Adipocyte (in vitro differentiated cells): ENCODE results near the gene CADPS.

Experiments used
- DNase-seq: peaks from one replicate; pipeline ENCODE4 v3.0.0-alpha.2; 2015; ENCODE audit warnings: low read depth
- H3K27me3 ChIP-seq: replicated peaks from 2 replicates; pipeline ENCODE4 v1.7.0; 2013; ENCODE audit warnings: mild to moderate bottlenecking, low read length, moderate library complexity; ENCODE audit not compliant: control insufficient read depth, insufficient read depth
- H3K36me3 ChIP-seq: 2 replicates; pipeline ENCODE4 v1.7.0; 2013; ENCODE audit warnings: low read length, mild to moderate bottlenecking, moderate library complexity; ENCODE audit not compliant: control insufficient read depth, insufficient read depth, severe bottlenecking
- H3K4me1 ChIP-seq: 2 replicates; pipeline ENCODE4 v1.7.0; 2013; ENCODE audit warnings: mild to moderate bottlenecking, low read length, moderate library complexity; ENCODE audit not compliant: control insufficient read depth, insufficient read depth
- H3K4me3 ChIP-seq: 2 replicates; pipeline ENCODE4 v1.7.0; 2013; ENCODE audit warnings: mild to moderate bottlenecking, low read length, moderate library complexity
- H3K9ac ChIP-seq: 2 replicates; pipeline ENCODE4 v1.7.0; 2013; ENCODE audit warnings: mild to moderate bottlenecking, low read length, moderate library complexity
- H3K9me3 ChIP-seq: 2 replicates; pipeline ENCODE4 v1.7.0; 2013; ENCODE audit warnings: mild to moderate bottlenecking, low read length, moderate library complexity; ENCODE audit not compliant: control insufficient read depth

CADPS gene

GRCh38 chr3:62527474-62527873, 347.7 kb downstream of the CADPS start:
- DNase-seq, result no peak
- H3K36me3 ChIP-seq, result no peaks in the 10 kb centered on the region
- H3K4me1 ChIP-seq, result no peaks in the 10 kb centered on the region
- H3K9ac ChIP-seq, result no peak overlapping the region
- no peak overlapping the region for H3K4me3 ChIP-seq
- no peaks in the 10 kb centered on the region for H3K9me3 ChIP-seq
- peaks cover 5% of the 10 kb centered on the region for H3K27me3 ChIP-seq

GRCh38 chr3:62525281-62525680, 349.9 kb downstream of the CADPS start:
- DNase-seq, result no peak
- Histone ChIP-seq H3K9me3 (no peaks in the 10 kb centered on the region), H3K4me1 (no peaks in the 10 kb centered on the region), H3K27me3 (peaks cover 19% of the 10 kb centered on the region), H3K36me3 (no peaks in the 10 kb centered on the region), H3K9ac (no peak overlapping the region), H3K4me3 (no peak overlapping the region)

- H3K36me3 ChIP-seq, result no peaks in the 10 kb centered on the region
- no peak overlapping the region for H3K4me3 ChIP-seq
- H3K9me3 ChIP-seq, result peaks cover under 1% of the 10 kb centered on the region
- H3K9ac ChIP-seq, result no peak overlapping the region
- peaks cover 16% of the 10 kb centered on the region for H3K27me3 ChIP-seq
- no peaks in the 10 kb centered on the region for H3K4me1 ChIP-seq
- no peak for DNase-seq
Observed at GRCh38 chr3:62523672-62524071, 351.5 kb downstream of the CADPS start.

- DNase-seq, result no peak
- Histone ChIP-seq H3K4me1 (no peaks in the 10 kb centered on the region), H3K27me3 (peaks cover 24% of the 10 kb centered on the region), H3K36me3 (no peaks in the 10 kb centered on the region), H3K4me3 (no peak overlapping the region), H3K9ac (no peak overlapping the region), H3K9me3 (peaks cover 2% of the 10 kb centered on the region)
Observed at GRCh38 chr3:62521464-62522105, 353.6 kb downstream of the CADPS start.

- Histone ChIP-seq H3K9me3 (no peaks in the 10 kb centered on the region), H3K9ac (no peak overlapping the region), H3K27me3 (no peaks in the 10 kb centered on the region), H3K4me3 (no peak overlapping the region), H3K4me1 (no peaks in the 10 kb centered on the region), H3K36me3 (no peaks in the 10 kb centered on the region)
- no peak for DNase-seq
Observed at GRCh38 chr3:62503516-62503915, 371.7 kb downstream of the CADPS start.

- Histone ChIP-seq H3K9ac (no peak overlapping the region), H3K4me3 (no peak overlapping the region), H3K36me3 (no peaks in the 10 kb centered on the region), H3K4me1 (no peaks in the 10 kb centered on the region), H3K9me3 (no peaks in the 10 kb centered on the region), H3K27me3 (no peaks in the 10 kb centered on the region)
- no peak for DNase-seq
Observed at GRCh38 chr3:62502315-62503300, 372.6 kb downstream of the CADPS start.

- no peaks in the 10 kb centered on the region for H3K9me3 ChIP-seq
- H3K36me3 ChIP-seq, result no peaks in the 10 kb centered on the region
- no peaks in the 10 kb centered on the region for H3K4me1 ChIP-seq
- H3K27me3 ChIP-seq, result no peaks in the 10 kb centered on the region
- no peak overlapping the region for H3K9ac ChIP-seq
- H3K4me3 ChIP-seq, result no peak overlapping the region
- DNase-seq, result no peak
Observed at GRCh38 chr3:62501289-62501668, 373.9 kb downstream of the CADPS start.

GRCh38 chr3:62500556-62501288, 374.5 kb downstream of the CADPS start:
- H3K4me1 ChIP-seq, result no peaks in the 10 kb centered on the region
- DNase-seq, result no peak
- no peak overlapping the region for H3K4me3 ChIP-seq
- H3K9ac ChIP-seq, result no peak overlapping the region
- H3K9me3 ChIP-seq, result no peaks in the 10 kb centered on the region
- H3K36me3 ChIP-seq, result no peaks in the 10 kb centered on the region
- no peaks in the 10 kb centered on the region for H3K27me3 ChIP-seq

GRCh38 chr3:62497156-62497555, 378.1 kb downstream of the CADPS start:
- no peak for DNase-seq
- H3K27me3 ChIP-seq, result no peaks in the 10 kb centered on the region
- no peak overlapping the region for H3K4me3 ChIP-seq
- no peaks in the 10 kb centered on the region for H3K36me3 ChIP-seq
- H3K4me1 ChIP-seq, result no peaks in the 10 kb centered on the region
- no peak overlapping the region for H3K9ac ChIP-seq
- H3K9me3 ChIP-seq, result no peaks in the 10 kb centered on the region

GRCh38 chr3:62496503-62496902, 378.7 kb downstream of the CADPS start:
- no peak overlapping the region for H3K9ac ChIP-seq
- H3K4me1 ChIP-seq, result no peaks in the 10 kb centered on the region
- H3K27me3 ChIP-seq, result no peaks in the 10 kb centered on the region
- no peaks in the 10 kb centered on the region for H3K9me3 ChIP-seq
- no peak overlapping the region for H3K4me3 ChIP-seq
- DNase-seq, result no peak
- no peaks in the 10 kb centered on the region for H3K36me3 ChIP-seq
